Neural progenitor cell (in vitro differentiated cells): ENCODE measurements around the gene LEKR1. TPM values are rescaled to one million over a fixed set of nuclear protein-coding genes. Genes with fewer than 3 reads are reported as not detected.

ENCODE experiments used
- DNase-seq: peaks from one replicate; pipeline ENCODE4 v3.0.0-alpha.2; 2016; ENCODE audit warnings: low spot score
- H2AFZ ChIP-seq: fragments of 200-600 bp; sonication (generic); replicated peaks from 2 replicates; pipeline ENCODE4 v1.6.1; 2016; ENCODE audit warnings: antibody characterized with exemption
- H3F3A ChIP-seq: fragments of 200-600 bp; sonication (generic); 2 replicates; pipeline ENCODE4 v1.6.1; 2016; ENCODE audit warnings: antibody characterized with exemption, low read depth
- H3K27ac ChIP-seq: fragments of 200-600 bp; sonication (generic); 2 replicates; pipeline ENCODE4 v1.5.1; 2016; ENCODE audit warnings: mild to moderate bottlenecking
- H3K27me3 ChIP-seq: fragments of 200-600 bp; sonication (generic); 2 replicates; pipeline ENCODE4 v1.6.1; 2016; ENCODE audit warnings: mild to moderate bottlenecking, moderate library complexity
- H3K36me3 ChIP-seq: fragments of 200-600 bp; sonication (generic); 2 replicates; pipeline ENCODE4 v1.5.1; 2016
- H3K4me1 ChIP-seq: fragments of 200-600 bp; sonication (generic); 2 replicates; pipeline ENCODE4 v1.6.1; 2016; ENCODE audit warnings: mixed run types
- H3K4me2 ChIP-seq: fragments of 200-600 bp; sonication (generic); 2 replicates; pipeline ENCODE4 v1.6.1; 2016
- H3K4me3 ChIP-seq: fragments of 200-600 bp; sonication (generic); 2 replicates; pipeline ENCODE4 v1.5.1; 2016
- H3K79me2 ChIP-seq: fragments of 200-600 bp; sonication (generic); 2 replicates; pipeline ENCODE4 v1.6.1; 2016; ENCODE audit warnings: low read depth
- H3K9ac ChIP-seq: fragments of 200-600 bp; sonication (generic); 2 replicates; pipeline ENCODE4 v1.6.1; 2016
- H3K9me3 ChIP-seq: fragments of 200-600 bp; sonication (generic); 2 replicates; pipeline ENCODE4 v1.5.1; 2016; ENCODE audit warnings: low read depth
- H4K20me1 ChIP-seq: fragments of 200-600 bp; sonication (generic); 2 replicates; pipeline ENCODE4 v1.6.1; 2016; ENCODE audit warnings: low read depth
- H3K27ac Mint-ChIP-seq: 3 replicates; pipeline ENCODE4 v1.8.0; 2021; ENCODE audit warnings: mixed read lengths
- H3K27me3 Mint-ChIP-seq: 2 replicates; pipeline ENCODE4 v1.8.0; 2022; ENCODE audit warnings: low read depth, mild to moderate bottlenecking, inconsistent platforms, moderate library complexity, mixed read lengths; ENCODE audit not compliant: insufficient read depth
- H3K36me3 Mint-ChIP-seq: 3 replicates; pipeline ENCODE4 v1.8.0; 2021; ENCODE audit warnings: mixed read lengths
- H3K4me1 Mint-ChIP-seq: 3 replicates; pipeline ENCODE4 v1.8.0; 2021; ENCODE audit warnings: mixed read lengths
- H3K4me3 Mint-ChIP-seq: 3 replicates; pipeline ENCODE4 v1.8.0; 2021; ENCODE audit warnings: mild to moderate bottlenecking, moderate library complexity, mixed read lengths
- H3K9me3 Mint-ChIP-seq: 3 replicates; pipeline ENCODE4 v1.8.0; 2020; ENCODE audit warnings: mixed read lengths
- EZH2 ChIP-seq: fragments of 200-600 bp; sonication (generic); IDR thresholded peaks from 2 replicates; pipeline ENCODE4 v1.6.1; 2017; ENCODE audit warnings: antibody characterized with exemption, mild to moderate bottlenecking, moderate library complexity
- EZH2phosphoT487 ChIP-seq: fragments of 200-600 bp; sonication (generic); IDR thresholded peaks from 2 replicates; pipeline ENCODE4 v1.6.1; 2017; ENCODE audit warnings: antibody characterized with exemption
- total RNA-seq: library from RNA; depleted of rRNA; stranded (reverse); fragments of >200 nt; gene quantifications from 2 replicates; pipeline ENCODE4 v1.2.3, GENCODE V29; 2015; ENCODE audit warnings: low replicate concordance
- TF ChIP-seq, protein P1 (sequence below): fragments of 200-600 bp; sonication (generic); IDR thresholded peaks from 2 replicates; pipeline ENCODE4 v1.5.1; 2017; ENCODE audit warnings: antibody characterized with exemption, mild to moderate bottlenecking

Gene LEKR1
- total RNA-seq, 1 donor from 2014 or later: 1.9 TPM

DNA sequence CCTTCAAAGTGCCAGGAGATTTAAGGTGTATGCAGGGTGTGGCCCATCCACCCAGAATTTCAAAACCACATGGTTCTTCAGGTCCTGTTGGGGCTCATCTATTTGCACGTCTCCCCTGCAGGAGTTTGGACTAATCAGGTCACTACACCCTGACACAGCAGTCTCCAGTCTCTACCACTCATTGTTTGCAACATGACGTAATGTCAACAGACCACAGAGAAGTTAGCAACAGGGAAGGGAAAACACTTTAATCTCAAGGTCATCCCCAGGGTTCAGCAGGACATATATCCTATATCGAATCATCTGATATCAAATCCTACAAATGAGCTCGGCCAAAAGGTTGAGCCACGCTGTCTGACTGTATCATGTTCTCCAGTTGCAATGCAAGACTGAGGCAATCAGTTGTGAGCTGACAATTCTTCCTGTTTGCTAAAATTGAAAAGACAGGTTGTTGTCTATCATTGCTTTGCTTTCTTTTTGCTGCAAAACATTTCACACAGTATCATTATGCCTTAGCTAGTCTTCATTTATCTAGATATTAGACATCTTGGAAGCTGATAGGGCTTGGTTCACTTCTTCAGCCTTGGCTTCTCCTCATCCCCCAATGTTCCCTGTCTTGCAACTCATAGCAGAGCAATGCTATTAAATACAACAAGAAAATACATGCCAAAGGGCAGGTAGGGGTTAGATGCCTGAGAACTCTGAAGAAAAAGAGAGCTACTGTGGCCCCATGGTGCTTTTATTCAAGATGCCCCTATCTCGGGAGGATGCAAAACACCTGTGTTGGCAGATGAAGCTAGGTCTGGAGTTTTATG is 13.4 kb upstream of the LEKR1 start:
- H3K27ac ChIP-seq: no peak overlapping the region
- no peaks in the 10 kb centered on the region for H3K36me3 Mint-ChIP-seq
- DNase-seq: no peak
- no peaks in the 10 kb centered on the region for H3K9me3 Mint-ChIP-seq
- H3K36me3 ChIP-seq: no peaks in the 10 kb centered on the region
- H3K9me3 ChIP-seq: no peaks in the 10 kb centered on the region
- no peaks in the 10 kb centered on the region for H3K4me1 ChIP-seq
- peaks cover 24% of the 10 kb centered on the region for H3F3A ChIP-seq
- H3K27ac Mint-ChIP-seq: no peak overlapping the region
- H3K27me3 ChIP-seq: peaks cover 52% of the 10 kb centered on the region
- H3K4me3 Mint-ChIP-seq: no peak overlapping the region
- no peak overlapping the region for H3K9ac ChIP-seq
- H2AFZ ChIP-seq: no peak overlapping the region
- H4K20me1 ChIP-seq: no peaks in the 10 kb centered on the region
- H3K4me1 Mint-ChIP-seq: peaks cover 31% of the 10 kb centered on the region
- no peak overlapping the region for H3K4me3 ChIP-seq
- no peaks in the 10 kb centered on the region for H3K79me2 ChIP-seq
- TF ChIP-seq, protein P1, sequence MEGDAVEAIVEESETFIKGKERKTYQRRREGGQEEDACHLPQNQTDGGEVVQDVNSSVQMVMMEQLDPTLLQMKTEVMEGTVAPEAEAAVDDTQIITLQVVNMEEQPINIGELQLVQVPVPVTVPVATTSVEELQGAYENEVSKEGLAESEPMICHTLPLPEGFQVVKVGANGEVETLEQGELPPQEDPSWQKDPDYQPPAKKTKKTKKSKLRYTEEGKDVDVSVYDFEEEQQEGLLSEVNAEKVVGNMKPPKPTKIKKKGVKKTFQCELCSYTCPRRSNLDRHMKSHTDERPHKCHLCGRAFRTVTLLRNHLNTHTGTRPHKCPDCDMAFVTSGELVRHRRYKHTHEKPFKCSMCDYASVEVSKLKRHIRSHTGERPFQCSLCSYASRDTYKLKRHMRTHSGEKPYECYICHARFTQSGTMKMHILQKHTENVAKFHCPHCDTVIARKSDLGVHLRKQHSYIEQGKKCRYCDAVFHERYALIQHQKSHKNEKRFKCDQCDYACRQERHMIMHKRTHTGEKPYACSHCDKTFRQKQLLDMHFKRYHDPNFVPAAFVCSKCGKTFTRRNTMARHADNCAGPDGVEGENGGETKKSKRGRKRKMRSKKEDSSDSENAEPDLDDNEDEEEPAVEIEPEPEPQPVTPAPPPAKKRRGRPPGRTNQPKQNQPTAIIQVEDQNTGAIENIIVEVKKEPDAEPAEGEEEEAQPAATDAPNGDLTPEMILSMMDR: no peak
- TF ChIP-seq EZH2 (no peak), EZH2phosphoT487 (no peak)
- H3K27me3 Mint-ChIP-seq: peaks cover 19% of the 10 kb centered on the region
- H3K4me2 ChIP-seq: no peak overlapping the region

DNA sequence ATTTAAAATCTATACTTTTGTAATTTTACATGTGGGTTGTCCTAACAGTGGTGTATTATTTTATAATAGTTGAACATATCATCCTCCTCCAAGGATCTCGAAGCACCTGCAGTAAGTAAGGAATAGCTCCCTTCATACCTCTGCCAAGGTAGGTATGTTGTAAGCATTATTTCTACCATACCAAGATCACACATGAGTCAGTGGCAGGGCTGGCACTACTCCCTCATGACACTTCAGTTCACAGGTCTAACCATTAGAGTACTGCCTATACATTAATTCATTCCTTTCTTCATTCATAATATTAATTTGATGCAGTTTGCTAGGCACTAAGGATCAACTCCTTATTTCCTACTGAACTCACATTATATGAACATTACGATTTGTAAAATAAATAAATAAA is 11.9 kb upstream of the LEKR1 start:
- no peak overlapping the region for H3K27ac ChIP-seq
- no peak overlapping the region for H3K4me2 ChIP-seq
- H3K4me3 Mint-ChIP-seq: no peak overlapping the region
- no peak for DNase-seq
- H3K27me3 Mint-ChIP-seq: peaks cover 19% of the 10 kb centered on the region
- H3K36me3 Mint-ChIP-seq: no peaks in the 10 kb centered on the region
- H3K27me3 ChIP-seq: peaks cover 67% of the 10 kb centered on the region
- no peaks in the 10 kb centered on the region for H3K9me3 Mint-ChIP-seq
- no peak overlapping the region for H3K9ac ChIP-seq
- no peak for TF ChIP-seq EZH2phosphoT487
- TF ChIP-seq, protein P1: no peak
- TF ChIP-seq EZH2: no peak
- no peaks in the 10 kb centered on the region for H3K79me2 ChIP-seq
- no peaks in the 10 kb centered on the region for H3K4me1 ChIP-seq
- no peak overlapping the region for H3K27ac Mint-ChIP-seq
- no peak overlapping the region for H2AFZ ChIP-seq
- no peaks in the 10 kb centered on the region for H3K36me3 ChIP-seq
- H3F3A ChIP-seq: peaks cover 28% of the 10 kb centered on the region
- peaks cover 42% of the 10 kb centered on the region for H3K4me1 Mint-ChIP-seq
- no peak overlapping the region for H3K4me3 ChIP-seq
- H4K20me1 ChIP-seq: no peaks in the 10 kb centered on the region
- H3K9me3 ChIP-seq: no peaks in the 10 kb centered on the region

DNA sequence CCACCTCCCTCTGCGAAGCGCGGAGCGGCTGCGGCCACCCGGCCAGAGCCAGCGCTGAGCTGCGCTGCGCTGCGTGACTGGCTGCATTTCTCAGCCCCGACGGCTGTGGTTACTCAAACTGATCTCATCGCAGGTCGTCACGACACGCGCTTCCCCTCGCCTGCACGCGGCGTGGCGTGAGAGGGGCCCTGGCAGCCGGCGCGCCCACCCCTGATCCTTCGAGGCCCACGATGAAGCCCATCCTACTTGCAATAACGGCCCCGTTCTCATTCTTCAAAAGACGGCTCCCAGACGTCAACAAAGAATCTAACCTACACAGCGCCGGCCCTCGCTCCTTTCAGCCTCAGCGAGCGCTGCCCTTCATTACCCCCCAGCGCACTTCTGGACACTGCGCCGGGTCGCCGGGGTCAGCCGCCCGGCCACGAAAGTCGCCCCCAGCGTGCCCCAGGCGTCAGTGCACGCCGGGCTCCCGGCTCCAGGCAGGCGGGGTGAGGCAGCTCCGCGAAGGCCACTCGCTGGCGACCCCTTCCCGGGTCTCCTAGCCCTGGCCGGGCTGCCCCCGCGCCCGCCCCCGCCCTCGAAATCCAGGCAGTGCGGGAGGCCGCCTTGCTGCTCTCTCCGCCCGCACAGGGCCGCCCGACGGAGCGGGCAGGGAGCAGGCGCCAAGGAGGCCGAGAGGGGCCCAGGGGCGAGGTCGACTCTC is 9.9 kb upstream of the LEKR1 start:
- no peaks in the 10 kb centered on the region for H3K9me3 Mint-ChIP-seq
- Histone ChIP-seq H3K9ac (no peak overlapping the region), H2AFZ (peak overlapping the region; percentile 94), H3K27ac (no peak overlapping the region), H3K4me1 (no peaks in the 10 kb centered on the region), H3K9me3 (no peaks in the 10 kb centered on the region), H3K36me3 (no peaks in the 10 kb centered on the region), H3K4me2 (peak overlapping the region; percentile 85), H3K27me3 (peaks cover 73% of the 10 kb centered on the region), H3K4me3 (peak overlapping the region; percentile 48), H3K79me2 (no peaks in the 10 kb centered on the region), H3F3A (peaks cover 28% of the 10 kb centered on the region), H4K20me1 (no peaks in the 10 kb centered on the region)
- DNase-seq: peak; percentile 79
- peak overlapping the region; percentile 83 for H3K4me3 Mint-ChIP-seq
- peaks cover 34% of the 10 kb centered on the region for H3K4me1 Mint-ChIP-seq
- H3K27ac Mint-ChIP-seq: peak overlapping the region; percentile 71
- peaks cover 16% of the 10 kb centered on the region for H3K27me3 Mint-ChIP-seq
- TF ChIP-seq EZH2phosphoT487 (peak; percentile 28), EZH2 (no peak)
- TF ChIP-seq, protein P1: peak; percentile 33
- no peaks in the 10 kb centered on the region for H3K36me3 Mint-ChIP-seq
